Stimulated activated CD4-positive, alpha-beta T cell treated with anti-CD3 and anti-CD28 coated beads, TNF-alpha, amount 100 ng/mL, for 24 hours (primary cell): ENCODE measurements around the gene SIRT7.
"Not testable (repeated sequence)": the region's sequence is repeated elsewhere in the genome, so short reads cannot be mapped to it uniquely, and the experiment has no call there.

Experiments
- DNase-seq, 3 experiments: peaks; one replicate each; pipeline ENCODE4 v3.0.0-alpha.2; 2020; ENCODE audit warnings: low read depth in 3 of 3

Gene SIRT7

GRCh38 chr17:81920612-81921536 lies 2.9 kb upstream of the SIRT7 start:
- no peak for DNase-seq

- DNase-seq = no peak
These were observed 1.0 kb upstream of the SIRT7 start for GRCh38 chr17:81918832-81919545.

GRCh38 chr17:81918333-81918669 lies 325 bp upstream of the SIRT7 start:
- not testable (repeated sequence) for DNase-seq

- DNase-seq = no peak
These were observed 1.6 kb downstream of the SIRT7 start for GRCh38 chr17:81916234-81917001.

GRCh38 chr17:81915331-81915730 lies 2.6 kb downstream of the SIRT7 start:
- DNase-seq = no peak

- DNase-seq = no peak
These were observed 3.7 kb downstream of the SIRT7 start for GRCh38 chr17:81914103-81914850.

- DNase-seq = no peak
These were observed 4.4 kb downstream of the SIRT7 start for GRCh38 chr17:81913394-81914102.

GRCh38 chr17:81912441-81913309 lies 5.3 kb downstream of the SIRT7 start:
- no peak for DNase-seq

- no peak for DNase-seq
These were observed 6.0 kb downstream of the SIRT7 start for GRCh38 chr17:81911969-81912368.

- DNase-seq = peak; percentile 81 to 93 (median 85)
These were observed 6.6 kb downstream of the SIRT7 start, which contains the start of gene PCYT2 for GRCh38 chr17:81911277-81911961. TSS of gene PCYT2 (minus strand) at chr17:81911399. CDS start at chr17:81911355, 44 bp downstream.

- no peak for DNase-seq
These were observed 7.1 kb downstream of the SIRT7 start for GRCh38 chr17:81910840-81911276.

- DNase-seq = no peak
These were observed 7.8 kb downstream of the SIRT7 start for GRCh38 chr17:81909966-81910839.

- DNase-seq = no peak
These were observed 8.7 kb downstream of the SIRT7 start for GRCh38 chr17:81909231-81909630.

GRCh38 chr17:81908793-81909192 lies 9.2 kb downstream of the SIRT7 start:
- DNase-seq = no peak

GRCh38 chr17:81907219-81908145 lies 10.5 kb downstream of the SIRT7 start:
- DNase-seq = no peak

- DNase-seq = no peak
These were observed 11.3 kb downstream of the SIRT7 start for GRCh38 chr17:81906476-81907218.
